Measurements from ENCODE around the gene NAP1L5.

NAP1L5 gene

DNA sequence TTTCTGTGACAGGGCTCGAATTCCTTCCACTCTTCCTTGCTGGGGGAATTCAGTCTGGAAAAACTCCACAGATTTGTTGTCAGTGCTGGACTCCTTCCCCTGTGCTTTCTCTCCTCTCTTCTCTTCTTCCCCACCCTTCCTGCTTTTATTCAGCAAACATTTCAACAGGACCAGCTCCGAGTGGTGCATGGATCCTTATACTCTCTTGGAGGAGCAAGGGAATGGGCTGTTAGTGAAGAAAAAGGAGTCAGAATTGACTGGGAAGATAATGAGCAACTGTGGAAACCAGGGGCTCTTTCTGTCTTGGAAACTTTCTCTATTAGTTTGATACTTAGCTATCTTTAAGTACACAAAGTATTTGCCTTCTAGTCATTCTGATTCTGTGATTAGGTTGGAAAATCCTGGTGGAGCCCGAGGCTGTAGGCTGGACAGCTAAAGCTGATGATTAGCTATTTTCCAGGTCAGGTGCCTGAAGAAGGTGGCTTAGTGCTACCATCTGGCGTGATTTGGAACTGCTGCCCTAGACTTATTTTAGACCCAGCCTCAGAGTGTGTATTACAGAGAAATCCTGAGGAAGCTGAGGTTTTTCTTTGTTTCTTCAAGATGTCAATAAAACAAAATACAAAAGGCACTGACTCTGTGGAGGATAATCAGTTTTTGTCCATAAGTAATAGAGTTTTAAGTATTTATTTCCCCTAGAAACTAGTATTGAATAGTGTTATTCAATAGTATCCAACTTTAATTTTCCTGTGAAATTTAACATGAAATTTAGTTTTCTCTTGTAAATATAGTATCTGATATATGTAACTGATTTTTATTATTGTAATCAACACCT, 38.4 kb downstream of the NAP1L5 start:
- DNase-seq: peak; percentile 1

GRCh38 chr4:88655226-88655625, 42.4 kb downstream of the NAP1L5 start:
- DNase-seq: no peak

DNA sequence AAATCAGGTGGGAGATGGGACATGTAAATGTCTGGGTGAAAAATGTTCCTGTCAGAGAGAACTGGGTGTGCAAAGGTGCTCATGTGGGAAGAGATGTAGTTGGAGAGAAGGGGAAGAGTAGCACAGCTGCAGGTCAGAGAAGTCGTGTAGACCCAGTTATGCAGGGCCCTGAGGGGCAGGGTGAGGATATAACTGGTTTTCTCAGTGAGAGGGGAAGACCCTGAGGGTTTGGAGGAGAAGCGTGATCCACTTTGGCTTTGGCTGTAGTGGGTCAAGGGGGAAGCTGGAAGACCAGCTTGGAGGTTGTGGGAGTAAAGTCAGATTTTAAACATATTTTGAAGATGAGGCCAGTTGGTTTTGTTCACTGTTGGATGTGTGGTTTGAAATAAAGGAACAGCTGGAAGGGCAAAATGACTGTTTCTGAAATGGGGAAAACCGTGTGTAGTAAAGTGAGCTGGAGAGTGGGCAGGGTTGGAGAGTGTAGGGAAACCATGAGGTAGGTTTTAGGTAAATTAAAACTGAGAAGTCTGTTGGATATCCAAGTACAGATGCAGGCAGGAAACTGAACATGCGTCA, 44.2 kb downstream of the NAP1L5 start:
- no peak for DNase-seq

DNA sequence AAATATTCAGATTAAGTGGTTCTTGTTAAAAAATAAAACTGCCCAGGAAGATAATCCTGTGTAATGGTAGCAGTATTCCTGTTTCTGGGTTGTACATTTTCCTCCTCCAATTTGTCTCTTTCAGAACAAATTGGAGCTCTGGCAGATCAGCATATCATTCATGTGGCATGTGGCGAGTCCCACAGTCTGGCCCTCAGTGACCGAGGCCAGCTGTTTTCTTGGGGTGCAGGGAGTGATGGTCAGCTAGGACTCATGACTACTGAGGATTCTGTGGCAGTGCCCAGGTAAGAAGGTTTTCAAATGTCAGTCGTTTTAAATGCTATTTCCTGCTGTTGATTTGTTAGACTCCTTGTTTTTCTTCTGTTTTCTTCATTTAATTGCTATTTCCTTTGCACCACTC, 47.9 kb downstream of the NAP1L5 start:
- DNase-seq: no peak

DNA sequence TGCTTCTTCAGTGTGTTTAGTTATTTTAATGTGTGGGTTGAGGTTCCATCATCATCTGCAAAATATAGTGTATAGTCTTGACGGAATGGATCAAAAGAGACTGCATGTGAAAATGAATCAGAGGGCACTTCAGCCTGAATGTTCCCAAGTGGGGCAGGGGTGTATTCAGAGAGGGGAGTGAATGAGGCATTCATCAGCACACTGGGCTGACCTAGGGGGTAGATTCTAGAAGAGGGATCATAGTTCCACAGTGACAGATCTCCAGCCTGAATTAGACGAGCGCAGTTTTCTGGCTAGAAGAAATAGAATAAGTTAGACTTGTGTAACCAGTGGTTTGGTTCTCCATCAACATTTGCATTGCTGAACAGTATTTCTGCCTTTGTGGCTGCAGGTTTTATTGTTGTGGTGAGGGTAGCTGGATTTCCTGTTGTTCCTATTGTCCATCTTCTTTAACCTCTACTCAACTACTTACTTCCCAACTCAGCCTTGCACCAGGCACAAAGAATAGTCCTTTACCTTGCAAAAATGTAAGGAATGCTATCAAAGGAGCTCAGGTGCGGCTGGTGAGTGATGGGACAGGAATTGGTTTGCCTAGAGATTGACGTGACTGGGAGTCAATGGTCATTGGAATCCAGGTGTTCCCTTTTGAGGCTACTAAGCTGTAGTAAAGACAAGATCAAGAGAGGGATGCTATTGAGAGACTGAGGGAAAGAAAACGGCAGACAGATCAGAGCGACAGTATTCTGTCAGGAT, 50.9 kb downstream of the NAP1L5 start:
- DNase-seq: no peak

- DNase-seq: no peak
Observed at GRCh38 chr4:88645994-88646393, 51.6 kb downstream of the NAP1L5 start.

Data from NCI-H774 (cell line).